Upper lobe of left lung (tissue), 4 donors: ENCODE results near the gene LILRA2.

ENCODE experiments used
- EP300 ChIP-seq, 4 donors: sonication (generic); formaldehyde crosslinking; IDR thresholded peaks; one replicate each; pipeline ENCODE4 v1.5.1; 2017; ENCODE audit warnings: antibody characterized with exemption in 4 of 4, control low read depth in 2 of 4
- TF ChIP-seq, protein P1 (sequence below), 6 experiments: fragments of 450-650 bp in 4 of 6; fragments of 200-600 bp in 2 of 6; sonication (generic) in 2 of 6; IDR thresholded peaks; one replicate each; pipeline ENCODE4 v1.5.1; 2016 to 2019; ENCODE audit warnings: antibody characterized with exemption in 6 of 6

DNA sequence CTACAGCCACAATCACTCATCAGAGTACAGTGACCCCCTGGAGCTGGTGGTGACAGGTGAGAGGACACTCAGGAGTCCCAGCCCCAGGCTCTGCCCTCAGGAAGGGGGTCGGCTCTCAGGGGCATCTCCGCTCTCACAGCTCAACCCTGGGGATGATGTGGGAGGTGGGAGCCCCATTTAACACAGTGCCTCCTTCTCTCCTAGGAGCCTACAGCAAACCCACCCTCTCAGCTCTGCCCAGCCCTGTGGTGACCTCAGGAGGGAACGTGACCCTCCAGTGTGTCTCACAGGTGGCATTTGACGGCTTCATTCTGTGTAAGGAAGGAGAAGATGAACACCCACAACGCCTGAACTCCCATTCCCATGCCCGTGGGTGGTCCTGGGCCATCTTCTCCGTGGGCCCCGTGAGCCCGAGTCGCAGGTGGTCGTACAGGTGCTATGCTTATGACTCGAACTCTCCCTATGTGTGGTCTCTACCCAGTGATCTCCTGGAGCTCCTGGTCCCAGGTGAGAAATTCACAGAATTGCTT lies 1.0 kb downstream of the LILRA2 start:
- TF ChIP-seq, protein P1, sequence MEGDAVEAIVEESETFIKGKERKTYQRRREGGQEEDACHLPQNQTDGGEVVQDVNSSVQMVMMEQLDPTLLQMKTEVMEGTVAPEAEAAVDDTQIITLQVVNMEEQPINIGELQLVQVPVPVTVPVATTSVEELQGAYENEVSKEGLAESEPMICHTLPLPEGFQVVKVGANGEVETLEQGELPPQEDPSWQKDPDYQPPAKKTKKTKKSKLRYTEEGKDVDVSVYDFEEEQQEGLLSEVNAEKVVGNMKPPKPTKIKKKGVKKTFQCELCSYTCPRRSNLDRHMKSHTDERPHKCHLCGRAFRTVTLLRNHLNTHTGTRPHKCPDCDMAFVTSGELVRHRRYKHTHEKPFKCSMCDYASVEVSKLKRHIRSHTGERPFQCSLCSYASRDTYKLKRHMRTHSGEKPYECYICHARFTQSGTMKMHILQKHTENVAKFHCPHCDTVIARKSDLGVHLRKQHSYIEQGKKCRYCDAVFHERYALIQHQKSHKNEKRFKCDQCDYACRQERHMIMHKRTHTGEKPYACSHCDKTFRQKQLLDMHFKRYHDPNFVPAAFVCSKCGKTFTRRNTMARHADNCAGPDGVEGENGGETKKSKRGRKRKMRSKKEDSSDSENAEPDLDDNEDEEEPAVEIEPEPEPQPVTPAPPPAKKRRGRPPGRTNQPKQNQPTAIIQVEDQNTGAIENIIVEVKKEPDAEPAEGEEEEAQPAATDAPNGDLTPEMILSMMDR (IDR thresholded peaks at IDR 0.05): no peak
- no peak for TF ChIP-seq EP300 (IDR thresholded peaks at IDR 0.05)
